D721Med (cell line): ENCODE data around the gene ABCD3.

Experiments used
- DNase-seq: peaks from one replicate; pipeline ENCODE4 v3.0.0; 2011; ENCODE audit warnings: low spot score; ENCODE audit not compliant: insufficient read length
- FAIRE-seq: peaks from 2 replicates; lab custom pipeline; 2011; peaks lifted over from hg19 to GRCh38; lab: Jason Lieb, UNC
- TF ChIP-seq, protein P1 (sequence below): IDR thresholded peaks from 2 replicates; pipeline ENCODE4 v1.5.1; 2012; ENCODE audit warnings: mild to moderate bottlenecking, control low read depth; ENCODE audit not compliant: insufficient read depth; ENCODE audit errors: missing control alignments

ABCD3 gene

DNA sequence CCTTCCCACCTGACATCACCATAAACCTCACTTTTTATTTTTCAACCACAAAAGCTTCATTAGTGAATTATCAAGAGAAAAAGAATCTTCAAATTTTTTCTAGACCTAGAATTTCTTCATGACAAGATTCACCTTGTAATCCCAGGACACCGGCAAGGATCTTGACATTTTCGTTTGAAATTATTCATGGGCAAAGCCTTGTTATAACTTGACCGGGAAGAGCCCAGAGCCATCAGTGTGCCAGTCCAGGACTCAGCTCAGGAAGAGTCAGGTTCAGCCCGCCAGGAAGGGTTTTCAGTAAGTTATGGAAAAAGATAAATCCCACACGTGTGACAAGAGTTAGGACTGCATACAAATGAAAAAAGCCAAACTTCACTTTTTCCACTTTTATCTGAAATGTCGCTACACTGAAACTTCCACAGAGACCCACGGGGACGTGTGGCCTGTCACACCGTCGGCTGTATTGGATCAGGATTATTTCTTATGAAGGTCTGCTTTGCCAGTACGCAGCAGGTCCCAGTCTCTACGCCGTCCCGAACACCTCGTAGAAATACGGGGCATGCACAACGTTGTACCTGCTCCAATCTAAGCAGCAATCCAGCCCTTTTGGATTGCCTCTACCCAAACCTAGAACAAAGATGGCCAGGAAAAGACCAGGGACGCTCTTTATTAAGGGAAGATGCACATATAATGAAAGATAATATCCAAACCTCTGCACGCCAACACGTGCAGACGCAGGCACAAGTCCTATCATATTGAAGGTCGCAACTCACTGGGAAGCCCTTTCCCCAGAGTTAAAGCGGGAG, 122.5 kb downstream of the ABCD3 start:
- DNase-seq, result no peak
- TF ChIP-seq, protein P1, sequence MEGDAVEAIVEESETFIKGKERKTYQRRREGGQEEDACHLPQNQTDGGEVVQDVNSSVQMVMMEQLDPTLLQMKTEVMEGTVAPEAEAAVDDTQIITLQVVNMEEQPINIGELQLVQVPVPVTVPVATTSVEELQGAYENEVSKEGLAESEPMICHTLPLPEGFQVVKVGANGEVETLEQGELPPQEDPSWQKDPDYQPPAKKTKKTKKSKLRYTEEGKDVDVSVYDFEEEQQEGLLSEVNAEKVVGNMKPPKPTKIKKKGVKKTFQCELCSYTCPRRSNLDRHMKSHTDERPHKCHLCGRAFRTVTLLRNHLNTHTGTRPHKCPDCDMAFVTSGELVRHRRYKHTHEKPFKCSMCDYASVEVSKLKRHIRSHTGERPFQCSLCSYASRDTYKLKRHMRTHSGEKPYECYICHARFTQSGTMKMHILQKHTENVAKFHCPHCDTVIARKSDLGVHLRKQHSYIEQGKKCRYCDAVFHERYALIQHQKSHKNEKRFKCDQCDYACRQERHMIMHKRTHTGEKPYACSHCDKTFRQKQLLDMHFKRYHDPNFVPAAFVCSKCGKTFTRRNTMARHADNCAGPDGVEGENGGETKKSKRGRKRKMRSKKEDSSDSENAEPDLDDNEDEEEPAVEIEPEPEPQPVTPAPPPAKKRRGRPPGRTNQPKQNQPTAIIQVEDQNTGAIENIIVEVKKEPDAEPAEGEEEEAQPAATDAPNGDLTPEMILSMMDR, result no peak
- no peak for FAIRE-seq

DNA sequence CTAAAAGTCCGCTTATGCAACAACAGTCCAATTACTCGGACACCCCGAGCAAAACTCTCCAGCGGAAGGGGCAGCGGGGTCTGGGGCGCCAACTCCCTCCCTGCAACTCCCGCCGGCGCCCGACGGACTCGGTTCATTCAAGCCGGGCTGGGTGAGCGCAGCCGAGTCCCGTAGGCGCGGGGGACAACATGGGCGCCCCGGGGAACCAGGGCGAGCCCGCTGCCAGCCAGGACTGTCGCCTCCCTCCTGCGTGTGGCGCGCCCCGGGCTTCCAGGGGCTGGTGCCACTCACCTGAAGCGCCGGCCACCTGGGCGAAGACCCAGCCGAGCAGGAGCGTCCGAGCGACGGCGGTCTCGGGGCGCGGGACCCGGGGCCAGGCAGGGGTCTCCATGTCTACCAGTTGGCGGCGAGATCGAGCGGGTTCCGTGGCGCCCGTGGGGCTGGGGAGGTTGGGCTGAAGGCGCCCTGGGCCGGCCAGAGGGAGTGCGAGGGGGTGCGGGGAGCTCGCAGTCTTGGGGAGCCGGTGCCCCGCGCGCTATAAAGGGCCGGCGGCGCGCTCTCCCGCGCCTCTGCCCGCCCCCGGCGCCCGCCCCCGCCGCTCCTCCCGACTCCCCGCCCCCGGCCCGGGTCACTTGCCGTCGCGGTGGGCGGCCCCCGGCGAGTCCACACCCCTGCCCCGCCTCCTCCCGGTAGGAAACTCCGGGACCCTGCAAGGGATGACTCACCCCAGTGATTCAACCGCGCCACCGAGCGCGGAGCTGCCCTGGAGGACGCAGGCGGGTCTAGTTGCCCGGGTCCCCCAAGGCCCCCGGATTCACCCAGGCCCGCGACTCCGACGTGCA, 123.3 kb downstream of the ABCD3 start, which contains the start of gene F3:
Gene F3 (minus strand): TSS at position 514 of the 842 bp plus-strand sequence. CDS start 123 bp downstream, at position 391.
- DNase-seq (peak; percentile 35), FAIRE-seq (no peak)
- TF ChIP-seq, protein P1, result no peak

GRCh38 chr1:94542088-94542870, 124.1 kb downstream of the ABCD3 start:
- FAIRE-seq, result no peak
- DNase-seq, result no peak
- TF ChIP-seq, protein P1, result no peak

GRCh38 chr1:94543001-94543400, 124.8 kb downstream of the ABCD3 start:
- TF ChIP-seq, protein P1, result no peak
- FAIRE-seq, result no peak
- no peak for DNase-seq

DNA sequence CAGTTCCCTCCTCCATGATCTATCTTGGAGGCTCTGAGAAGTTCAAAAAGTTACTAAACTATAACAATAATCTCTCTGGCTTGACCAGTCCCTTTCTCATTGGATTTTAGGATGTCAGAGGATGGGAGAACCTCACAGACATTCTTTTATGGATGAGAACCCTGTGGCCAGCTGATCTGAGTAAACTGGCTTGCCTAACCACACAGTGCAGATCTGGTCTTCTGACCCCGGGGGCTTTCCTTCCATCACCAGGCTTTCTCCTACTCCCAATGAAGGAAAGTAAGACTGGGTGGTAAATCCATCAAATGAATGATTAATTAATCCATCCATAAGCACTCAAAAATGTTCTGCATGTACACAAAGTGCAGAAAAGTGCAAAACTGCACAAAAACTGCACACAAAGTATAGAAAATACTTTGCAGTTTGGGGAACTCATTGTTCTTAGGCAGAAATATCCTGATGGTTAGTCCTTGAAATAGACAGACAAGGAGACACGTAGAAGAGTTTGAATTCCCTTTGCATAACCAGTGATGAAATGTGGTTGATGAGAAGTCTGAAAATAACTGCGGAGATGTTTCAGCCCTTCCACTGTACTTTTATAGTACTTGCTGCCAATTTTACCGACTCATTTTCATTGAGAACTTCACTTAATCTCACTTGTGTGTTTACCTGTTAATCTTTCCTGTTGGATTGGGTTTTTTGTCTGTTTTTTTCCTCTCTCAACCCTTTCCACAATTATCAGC, 125.9 kb downstream of the ABCD3 start:
- DNase-seq, result no peak
- TF ChIP-seq, protein P1, result no peak
- FAIRE-seq, result no peak
